Fibroblast of upper back skin (primary cell): ENCODE data around the gene RER1.

Experiments used
- DNase-seq: peaks from one replicate; pipeline ENCODE4 v3.0.0-alpha.2; 2013

RER1 gene

DNA sequence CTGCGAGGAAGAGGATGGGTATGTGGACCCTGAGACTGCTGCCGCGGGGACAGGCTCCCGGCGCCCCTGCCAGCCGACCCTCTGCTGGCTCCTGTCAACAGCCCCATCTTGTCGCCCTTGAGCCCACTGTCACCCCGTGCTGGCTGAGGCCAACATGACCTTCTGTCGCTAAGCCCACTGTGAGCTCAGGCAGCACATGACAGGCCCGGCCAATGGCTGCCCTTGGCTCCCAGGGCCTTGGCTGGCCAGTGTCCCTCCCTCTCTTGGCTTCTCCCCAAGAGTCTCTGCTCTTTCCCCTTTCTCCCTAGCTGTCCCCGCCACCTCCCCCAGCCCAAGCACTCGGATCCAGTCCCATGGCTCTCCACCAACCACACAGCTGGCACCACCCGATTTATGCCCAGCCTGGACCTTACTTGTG is 17.2 kb downstream of the RER1 start:
- DNase-seq: no peak

DNA sequence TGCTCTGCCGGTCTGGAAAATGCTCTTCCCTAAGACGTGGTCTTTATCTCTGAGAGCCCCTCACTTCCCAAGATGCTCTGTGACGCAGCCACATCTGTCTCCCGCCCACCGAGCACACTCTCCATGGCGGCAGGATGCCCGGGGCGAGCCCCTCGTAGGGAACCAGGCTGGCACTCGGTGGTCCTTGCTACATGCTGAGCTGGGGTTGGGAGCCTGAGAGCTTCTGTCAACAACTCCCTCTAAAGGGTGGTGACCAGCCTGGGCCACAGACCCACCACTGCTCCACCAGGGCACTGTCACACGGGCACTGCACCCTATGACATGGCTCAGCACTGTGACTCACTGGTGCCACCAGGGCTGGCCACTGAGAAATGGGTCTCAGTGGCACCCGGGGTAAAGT is 18.1 kb downstream of the RER1 start:
- no peak for DNase-seq

DNA sequence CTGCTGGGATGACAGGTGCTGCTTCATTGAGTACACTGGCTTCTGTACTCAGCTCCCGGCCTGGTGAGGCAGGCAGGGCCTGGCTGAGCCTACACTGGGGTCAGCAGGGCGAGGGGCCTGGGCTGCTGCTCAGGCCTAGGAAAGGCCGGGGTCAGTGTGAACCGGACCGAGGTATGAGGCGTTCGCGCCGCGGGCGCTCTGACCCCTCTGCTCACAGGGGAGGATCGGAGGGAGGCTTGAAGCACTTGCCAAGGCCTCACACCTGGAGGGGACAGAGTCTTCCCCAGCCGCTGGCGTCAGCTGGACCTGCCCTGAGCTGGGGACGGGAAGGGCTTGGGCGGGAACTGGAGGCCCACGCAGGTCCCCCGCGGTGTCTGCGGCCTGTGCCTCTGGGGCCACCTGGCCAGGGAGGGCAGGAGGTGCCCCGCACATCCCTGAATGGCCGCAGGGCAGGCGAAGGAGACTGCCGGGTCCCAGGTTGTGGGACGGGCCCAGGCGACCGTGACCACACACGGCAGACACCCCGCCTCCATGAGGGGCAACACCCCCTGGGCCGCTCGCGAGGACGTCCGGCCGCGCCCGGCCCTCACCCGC is 20.3 kb downstream of the RER1 start:
- no peak for DNase-seq

DNA sequence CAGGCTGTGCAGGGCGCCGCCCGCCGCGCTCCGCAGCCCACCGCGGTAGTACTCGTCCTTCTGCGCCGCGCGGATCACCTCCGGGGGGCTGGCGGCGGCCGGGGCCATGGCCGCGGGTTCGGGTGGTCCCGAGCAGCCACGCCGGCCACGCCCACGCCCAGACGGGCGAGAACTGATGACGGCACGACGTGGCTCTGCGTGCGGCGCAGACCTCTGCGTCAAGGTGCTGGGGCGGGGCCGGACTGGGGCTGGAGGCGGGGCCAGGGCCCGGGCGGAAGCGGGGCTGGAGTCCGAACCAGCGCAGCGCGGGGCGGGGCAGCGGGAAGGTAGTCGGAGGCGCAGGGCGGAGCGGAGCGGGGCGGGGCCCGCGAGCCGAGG is 20.7 kb downstream of the RER1 start, which contains the start of gene PEX10:
Gene PEX10 (minus strand): TSS at position 170 of the 378 bp plus-strand sequence. CDS start 62 bp downstream, at position 108.
- DNase-seq: peak; percentile 94

DNA sequence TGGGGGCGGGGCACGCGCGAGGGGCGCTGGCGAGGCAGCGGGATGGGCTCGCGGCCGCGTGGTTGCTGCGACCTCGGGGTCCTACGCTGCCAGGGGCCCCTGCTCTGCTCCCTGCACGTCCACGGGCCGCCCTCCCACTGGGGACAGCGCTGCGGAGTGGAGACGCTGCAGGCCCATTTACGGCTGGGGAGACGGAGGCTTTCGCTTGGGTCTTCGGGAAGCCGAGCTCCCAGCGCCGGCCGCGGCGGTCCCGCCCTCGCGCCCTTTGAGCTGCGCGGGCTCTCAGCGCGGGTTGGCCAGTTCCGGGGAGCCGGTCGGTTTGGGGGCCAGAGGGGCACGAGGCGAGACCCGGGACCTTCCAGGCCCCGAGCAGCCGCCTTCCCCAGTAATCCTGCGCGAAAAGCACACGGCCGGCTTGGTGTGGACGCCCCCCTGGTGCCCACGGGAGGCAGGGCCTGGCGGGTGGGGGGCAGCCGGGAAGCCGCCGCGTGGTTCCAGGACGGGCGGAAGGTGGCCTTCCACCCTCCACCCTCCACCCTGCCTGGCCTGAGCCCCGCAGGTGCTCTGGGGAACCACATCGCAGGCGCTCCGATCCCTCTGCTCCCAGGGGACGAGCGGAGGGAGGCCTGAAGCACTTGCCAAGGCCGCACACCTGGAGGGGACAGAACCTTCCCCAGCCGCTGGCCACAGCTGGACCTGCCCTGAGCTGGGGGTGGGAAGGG is 21.3 kb downstream of the RER1 start:
- DNase-seq: no peak

DNA sequence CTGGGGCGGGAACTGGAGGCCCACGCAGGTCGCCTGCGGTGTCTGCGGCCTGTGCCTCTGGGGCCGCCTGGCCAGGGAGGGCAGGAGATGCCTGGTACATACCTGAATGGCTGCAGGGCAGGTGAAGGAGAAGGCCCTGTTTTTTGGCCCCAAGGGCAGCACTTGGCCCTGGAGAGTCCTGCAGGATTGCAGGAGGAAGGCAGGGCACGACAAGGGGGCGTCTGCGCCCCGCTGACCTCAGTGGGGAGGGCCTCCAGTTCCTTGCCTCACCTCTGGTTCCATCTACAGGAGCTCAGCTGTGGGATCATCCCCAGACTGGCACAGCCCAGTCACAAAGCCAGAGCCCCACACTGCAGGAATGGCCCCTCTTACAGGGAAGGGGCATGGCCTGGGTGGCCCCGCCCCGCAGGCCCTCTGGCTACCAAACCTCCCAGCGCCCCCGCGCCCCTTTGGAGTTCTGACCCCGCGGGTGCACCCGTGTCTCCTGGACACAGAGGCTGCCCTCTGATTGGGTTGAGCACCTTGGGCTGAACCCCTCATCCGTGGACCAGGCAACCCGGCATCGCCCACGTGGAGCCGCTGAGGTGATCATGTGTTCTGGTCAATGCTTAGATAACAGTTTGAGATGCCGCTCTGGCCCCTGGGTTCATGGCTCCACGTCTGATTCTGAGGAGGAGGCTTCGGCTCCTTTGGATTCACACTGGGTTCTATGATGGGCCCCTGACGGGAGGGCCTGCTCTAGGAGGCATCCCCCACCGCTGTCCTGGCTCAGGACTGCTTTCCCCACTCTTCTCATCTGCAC is 22.1 kb downstream of the RER1 start:
- no peak for DNase-seq

DNA sequence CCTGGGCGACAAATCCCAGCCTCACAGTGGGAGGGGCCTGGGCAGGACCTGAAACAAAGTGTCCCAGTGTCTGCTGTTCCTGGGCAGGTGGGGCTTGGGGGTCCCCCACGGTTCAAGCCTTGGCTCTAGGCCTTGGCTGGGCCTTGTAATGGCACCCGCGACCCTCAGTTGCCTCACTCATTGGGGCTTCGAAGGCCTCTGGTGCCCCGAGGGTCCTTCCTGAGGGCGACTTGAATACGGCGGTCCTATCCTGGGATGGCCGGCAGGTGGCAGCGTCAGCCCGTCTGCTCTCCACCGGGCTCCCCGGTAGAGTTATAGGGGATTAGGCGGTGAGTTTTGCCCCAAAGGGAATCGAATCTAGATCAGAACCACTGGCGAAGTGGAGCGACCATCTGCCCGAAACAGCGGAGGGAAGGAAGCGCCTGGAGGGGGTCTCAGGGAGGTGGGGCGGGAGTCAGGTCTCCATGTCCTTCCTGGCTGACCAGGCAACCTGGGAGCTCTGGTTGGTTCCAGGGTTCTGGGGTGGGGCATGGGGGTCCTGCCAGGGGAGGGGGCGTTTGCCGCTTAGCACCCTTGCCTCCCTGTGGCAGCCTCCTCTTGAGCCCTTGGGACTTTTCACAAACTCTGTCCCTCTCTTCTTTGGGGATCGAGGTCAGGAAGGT is 22.8 kb downstream of the RER1 start:
- DNase-seq: peak; percentile 60

DNA sequence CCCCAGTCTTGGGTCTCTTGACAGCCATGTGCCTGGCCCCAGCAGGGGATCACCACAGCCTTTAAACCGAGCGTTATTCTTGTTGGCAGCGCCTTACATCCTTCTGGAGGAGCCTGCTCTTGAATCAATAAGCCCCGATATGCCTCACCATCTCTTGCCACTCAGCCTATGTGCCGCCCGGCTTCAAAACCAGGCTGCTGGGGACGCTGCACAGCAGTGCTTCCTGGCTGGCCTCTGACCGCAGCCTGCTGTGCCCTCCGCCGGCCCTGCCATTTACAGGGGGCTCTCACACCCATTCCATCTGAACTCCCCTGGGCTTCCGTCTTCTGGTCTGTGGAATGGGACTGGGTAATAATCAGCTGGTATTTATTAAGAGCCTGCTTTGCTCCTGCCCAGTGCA is 23.7 kb downstream of the RER1 start:
- DNase-seq: no peak

DNA sequence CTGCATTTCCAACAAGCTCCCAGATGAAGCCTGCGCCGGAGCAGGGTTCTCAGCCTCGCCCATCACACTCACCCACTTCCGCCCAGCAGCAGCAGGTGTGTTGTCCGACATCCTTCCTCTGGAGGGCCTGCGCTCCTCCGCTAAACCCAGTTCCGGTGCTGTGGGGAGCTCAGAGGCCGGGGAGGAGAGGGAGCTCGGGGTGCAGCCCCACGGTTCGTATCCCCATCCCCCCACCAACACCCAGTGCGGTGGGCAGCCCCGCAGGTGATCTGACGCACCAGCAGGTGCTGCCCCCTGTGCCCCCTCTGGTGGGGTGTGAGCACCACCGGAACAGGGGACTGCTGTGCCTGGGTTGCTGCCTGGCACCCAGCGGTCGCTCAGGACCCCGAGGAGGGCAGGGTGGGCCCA is 24.2 kb downstream of the RER1 start:
- DNase-seq: no peak

DNA sequence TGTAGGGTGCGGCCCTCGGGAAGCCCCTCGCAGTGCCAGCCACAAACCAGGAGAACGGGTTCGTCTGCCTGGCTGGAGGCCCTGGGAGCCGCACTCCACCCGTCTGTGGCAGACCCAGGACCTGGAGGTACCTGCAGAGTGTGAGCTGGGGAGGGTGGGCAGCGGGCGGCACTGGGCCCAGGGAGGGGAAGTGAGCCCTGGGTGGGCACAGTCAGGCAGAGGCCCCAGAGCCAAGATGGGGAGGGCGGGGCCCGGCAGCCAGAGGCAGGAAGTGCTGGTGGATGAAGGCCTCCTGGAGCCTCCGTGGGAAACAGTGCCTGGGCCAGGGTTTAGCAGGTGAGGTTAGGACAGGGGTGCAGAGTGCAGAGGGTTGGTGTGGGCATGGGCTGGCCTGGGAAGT is 24.8 kb downstream of the RER1 start:
- DNase-seq: no peak

DNA sequence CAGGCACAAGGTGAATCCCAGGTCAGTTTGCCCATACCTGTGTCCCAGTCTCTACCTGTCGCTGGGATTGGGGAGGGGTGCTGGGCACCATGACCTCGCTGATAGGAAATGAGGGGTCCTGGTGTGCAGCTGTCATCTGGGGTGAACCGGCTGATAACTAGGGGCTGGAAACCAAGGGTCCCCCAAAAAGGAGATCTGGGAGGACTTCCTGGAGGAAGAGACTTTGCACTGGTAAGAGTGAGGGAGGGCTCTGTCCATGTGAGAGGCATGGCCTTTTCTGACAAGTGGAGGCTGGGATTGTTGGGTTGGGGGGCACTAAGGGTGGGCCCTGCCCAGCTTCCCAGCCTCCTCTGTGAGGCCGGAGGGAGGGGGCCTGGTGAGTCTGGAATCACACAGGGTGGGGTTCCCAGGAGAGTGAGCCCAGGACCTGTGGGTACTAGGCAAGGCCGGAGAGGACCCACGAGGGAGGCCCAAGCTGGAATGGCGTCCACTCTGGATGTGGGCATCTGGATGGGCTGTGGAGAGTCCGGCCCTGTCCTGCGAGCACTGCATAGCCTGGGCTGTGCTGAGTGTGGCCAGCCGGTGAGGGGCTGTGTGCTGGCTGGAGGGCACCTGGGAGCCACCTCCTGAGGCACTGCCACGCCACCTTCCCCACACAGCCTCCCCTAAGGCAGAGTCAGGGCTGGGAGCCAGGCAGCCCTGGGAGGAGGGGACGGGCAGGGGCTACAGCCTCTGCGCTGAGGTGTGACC is 25.6 kb downstream of the RER1 start:
- no peak for DNase-seq

DNA sequence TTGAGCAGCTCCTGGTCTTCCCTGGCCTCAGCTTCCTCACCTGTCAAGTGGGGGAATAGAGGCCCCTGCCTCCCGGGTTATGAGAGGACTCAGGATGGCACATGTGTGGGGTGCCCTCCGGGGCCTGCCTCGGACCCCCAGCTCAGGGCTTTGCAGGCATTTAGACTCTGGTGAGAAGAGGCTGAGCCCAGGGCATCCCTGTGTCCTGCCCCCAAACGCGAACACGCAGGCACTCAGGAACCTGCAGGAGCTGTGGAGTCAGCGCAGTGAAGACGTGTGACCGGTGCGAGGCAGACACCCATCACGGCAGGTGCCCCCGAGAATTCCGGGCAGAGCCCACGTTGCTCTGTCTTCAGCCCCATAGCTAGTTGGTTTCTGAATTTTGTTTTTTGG is 26.2 kb downstream of the RER1 start:
- no peak for DNase-seq

DNA sequence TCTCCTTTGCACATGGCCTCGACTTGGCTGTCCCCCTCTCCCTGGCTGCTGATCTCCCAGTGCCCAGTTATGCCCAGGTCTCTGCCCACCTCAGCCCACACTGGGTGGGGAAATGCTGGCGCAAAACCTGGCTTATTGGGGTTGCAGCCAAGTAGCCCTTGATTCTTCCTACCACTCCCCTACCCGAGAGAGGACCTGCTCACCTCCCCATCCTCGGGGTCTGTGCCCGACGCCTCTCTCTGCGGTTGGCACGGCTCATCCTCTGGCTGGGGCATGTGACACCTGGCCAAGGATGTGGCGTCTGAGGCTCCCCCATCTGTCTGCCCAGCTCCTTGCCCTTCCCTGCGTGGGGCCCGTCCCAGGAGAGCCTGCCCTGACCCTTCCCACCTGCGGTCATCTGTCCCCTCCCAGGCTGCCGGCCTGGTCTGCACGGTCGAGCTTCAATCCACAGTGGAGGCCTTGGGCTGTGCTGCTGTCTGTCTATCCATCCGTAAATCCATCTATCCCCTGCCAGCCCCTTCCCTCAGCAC is 27.2 kb downstream of the RER1 start:
- DNase-seq: no peak

DNA sequence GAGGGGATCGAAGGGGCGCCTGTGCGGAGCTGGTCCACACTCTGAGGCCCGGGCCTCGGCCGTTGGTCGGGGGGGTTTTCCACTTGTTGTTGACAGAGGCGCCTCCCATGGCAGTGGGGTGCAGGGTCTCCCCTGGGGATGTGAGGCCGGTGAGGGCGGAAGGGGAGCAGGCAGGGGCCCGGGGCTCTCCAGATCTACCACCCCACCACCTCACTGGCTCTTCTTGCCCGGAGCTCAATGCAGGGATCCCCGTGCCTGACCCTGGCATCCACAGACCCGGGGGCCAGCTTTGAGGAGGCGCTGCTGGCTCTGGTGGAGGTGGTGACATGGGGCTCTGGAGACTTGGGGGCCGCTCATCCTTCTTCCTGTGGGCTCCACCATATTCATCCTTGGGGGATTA is 27.8 kb downstream of the RER1 start:
- DNase-seq: no peak

DNA sequence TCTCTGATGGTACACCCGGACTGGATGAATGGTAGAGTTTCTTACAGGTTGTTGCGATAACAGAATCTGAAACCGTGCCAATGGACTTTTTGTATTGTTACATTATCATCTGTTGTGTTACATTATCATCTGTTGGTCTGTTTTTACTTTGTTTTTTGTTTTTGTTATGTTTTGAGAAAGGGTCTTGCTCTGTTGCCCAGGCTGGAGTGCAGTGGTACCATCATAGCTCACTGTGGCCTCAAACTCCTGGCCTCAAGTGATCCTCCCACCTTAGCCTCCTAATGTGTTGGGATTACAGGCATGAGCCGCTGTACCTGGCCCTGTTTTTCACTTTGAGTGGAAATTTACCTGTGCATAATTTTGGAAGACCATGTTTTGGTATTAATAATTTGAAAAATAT is 30.9 kb downstream of the RER1 start:
- no peak for DNase-seq

DNA sequence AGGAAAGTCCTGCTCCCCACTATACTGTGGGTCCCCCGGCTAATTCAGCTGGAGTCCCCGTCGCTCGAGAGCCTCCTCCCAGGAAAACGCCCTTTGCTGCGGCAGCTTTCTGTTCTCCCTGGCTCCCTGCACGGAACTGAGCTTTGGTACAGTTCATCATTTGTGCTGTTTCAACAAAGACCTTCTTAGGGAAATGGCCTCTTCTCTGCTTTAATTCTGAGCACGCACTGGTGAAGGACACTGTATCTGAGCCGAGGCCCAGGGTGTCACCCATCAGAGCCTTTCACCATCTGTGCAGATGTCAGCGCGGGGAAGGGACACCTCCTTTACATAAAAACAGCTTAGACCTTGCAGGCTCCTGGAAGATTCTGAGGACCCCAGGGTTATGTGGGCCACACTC is 34.3 kb downstream of the RER1 start:
- DNase-seq: no peak

DNA sequence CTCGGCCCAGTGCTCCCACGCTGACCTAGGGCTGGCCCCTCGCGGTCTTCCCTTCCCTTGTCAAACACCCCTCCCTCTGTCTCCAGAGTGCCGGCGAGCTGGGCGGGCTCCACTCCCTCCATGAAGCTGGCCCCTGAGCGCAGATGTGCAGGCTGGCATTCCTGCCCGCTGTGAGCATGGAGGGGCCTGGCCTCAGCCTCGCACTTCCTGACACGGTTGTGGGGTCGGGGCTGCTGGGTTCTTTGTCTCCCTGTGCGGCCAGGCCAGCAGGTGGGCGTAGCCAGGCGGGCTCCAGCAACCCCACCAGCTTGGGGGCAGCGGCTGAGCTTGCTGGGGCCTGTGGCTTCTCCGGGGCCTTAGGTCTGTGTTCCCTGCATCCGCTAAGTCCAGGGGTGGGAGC is 34.9 kb downstream of the RER1 start:
- DNase-seq: no peak

DNA sequence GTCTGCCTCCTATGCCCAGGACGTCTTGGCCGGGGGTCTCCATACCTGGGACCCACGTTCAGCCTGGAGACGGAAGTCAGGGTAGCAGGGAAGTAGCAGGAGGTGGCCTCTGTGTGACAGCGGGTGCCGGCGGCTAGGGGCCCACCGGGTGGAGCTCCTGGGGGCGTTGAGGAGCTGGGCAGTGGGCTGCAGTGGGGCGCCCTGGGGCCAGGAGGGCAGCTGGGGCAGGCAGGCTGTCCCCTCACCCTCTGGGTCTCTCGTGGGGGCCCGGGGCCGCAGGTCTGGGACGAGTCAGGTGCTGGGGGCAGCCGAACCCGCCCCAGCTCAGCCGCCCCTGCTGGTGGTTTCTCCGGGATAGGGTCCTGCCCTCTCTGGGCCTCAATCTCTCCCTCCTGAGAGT is 35.4 kb downstream of the RER1 start:
- no peak for DNase-seq

DNA sequence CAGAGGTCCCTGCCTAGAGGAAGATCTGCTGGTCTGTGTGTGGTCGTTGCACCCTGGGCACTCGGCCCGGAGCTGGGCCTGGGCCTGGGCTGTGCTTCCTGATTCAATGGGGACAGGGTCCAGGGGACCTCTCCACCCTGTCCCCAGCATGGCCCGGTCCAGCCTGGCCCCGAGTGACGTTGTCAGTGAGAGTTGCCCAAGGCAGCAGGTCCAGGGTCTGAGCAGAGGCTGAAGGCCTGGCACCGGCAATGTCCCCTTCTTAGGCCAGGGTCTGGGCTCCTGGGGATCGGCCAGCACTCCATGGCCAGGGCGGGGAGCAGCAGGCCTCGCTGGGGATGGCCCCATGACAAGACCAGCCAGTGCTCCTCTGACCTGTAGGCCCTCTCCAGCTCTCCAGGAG is 36.3 kb downstream of the RER1 start:
- DNase-seq: no peak

DNA sequence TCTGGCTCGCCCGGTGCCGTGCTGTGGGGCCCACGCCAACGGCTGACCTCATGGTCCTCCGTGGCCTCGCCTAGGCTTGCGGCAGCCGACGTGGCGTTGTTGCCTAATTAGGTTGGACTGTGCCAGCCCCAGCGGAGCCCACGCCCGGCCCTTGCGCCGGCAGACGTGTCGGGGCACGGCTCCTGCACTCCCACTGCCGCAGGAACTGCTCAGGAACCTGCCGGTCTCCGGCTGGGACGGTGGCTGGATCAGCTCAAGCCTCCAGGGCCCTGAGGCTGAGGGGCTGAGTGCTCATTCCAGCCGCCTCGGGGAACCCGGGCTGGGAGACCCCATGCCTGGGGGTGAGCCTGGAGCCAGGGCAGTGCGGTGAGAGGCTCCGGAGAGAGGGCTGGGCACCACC is 36.8 kb downstream of the RER1 start:
- DNase-seq: no peak

DNA sequence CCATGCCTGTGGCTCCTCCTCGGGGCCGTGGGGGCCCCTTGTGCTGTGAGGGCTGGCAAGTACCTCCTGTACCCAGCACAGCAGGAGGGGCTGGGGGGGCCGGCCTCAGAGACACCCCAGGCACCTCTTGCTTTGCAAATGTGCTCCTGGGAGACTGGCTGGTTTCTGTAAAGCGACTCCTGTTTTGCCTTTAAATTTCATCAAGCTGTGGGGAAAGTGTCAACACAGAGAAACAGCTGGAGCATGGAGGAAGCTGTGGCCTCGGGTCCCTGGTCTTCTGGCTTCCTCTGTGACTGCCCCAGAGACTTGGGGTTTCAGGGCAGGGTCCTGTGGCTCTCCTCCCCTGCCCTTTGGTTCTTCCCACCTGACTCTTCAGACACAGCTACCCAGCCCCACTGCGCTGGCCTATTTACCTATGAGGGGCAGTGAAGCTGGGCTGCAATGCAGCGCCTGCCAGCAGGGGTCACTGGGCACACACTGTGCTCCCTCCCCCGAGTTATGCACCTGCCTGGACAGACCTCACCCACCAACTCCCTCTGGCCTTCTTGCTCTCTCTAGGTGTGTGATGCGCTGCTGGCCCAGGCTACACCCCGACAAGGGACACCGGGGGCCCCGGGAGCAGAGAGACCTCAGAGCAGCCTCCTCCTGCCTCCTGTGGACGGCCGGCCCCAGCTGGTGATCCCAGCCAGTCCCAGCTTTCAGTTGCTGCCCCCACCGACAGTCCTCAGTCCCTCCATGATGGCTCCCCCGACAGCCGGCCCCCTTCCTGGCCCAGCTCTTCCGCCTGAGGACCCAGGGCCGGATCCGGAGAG is 38.3 kb downstream of the RER1 start:
- DNase-seq: no peak

DNA sequence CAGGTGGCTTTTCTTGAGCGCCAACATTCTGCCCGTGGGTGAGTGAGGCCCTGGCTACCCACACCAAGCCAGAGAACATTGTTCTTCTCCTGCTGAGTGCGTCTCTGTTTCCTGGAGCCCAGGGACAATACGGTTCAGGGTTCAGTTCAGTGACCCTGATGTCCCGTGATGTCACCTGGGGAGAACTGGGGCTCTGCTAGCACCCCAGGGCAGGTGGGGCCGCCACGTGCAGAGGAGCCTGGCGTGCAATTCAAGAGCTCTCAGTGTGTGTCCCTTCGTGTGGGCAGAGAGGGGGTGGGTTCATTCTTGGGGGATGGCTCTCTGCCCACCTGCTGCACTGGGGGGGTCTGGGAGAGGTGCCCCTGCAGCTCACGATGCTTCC is 38.9 kb downstream of the RER1 start:
- DNase-seq: no peak
